Esophagus muscularis mucosa (tissue), 4 donors: Measurements from ENCODE around the gene COL27A1. TPM values are rescaled to one million over a fixed set of nuclear protein-coding genes. Genes with fewer than 3 reads are reported as not detected.

Experiments used
- DNase-seq: peaks from one replicate; pipeline ENCODE4 v3.0.0-alpha.2; 2017; ENCODE audit errors: extremely low spot score
- H3K27ac ChIP-seq, 4 donors: fragments of 200-600 bp; sonication (generic); replicated peaks in 1 of 4; 1 replicate in 3 of 4; 2 replicates in 1 of 4; pipeline ENCODE4 v1.5.1; 2016 to 2019; ENCODE audit warnings: mild to moderate bottlenecking in 1 of 4
- H3K27me3 ChIP-seq, 4 donors: fragments of 200-600 bp; sonication (generic); one replicate each; pipeline versions ENCODE4 v1.5.1 to v1.6.0; 2016 to 2019
- H3K36me3 ChIP-seq, 4 donors: fragments of 200-600 bp; sonication (generic); one replicate each; pipeline ENCODE4 v1.5.1; 2016 to 2019
- H3K4me1 ChIP-seq, 4 donors: fragments of 200-600 bp; sonication (generic); one replicate each; pipeline ENCODE4 v1.5.1; 2016 to 2019
- H3K4me3 ChIP-seq, 4 donors: fragments of 200-600 bp; sonication (generic); 1 replicate in 2 of 4; 2 replicates in 2 of 4; pipeline ENCODE4 v1.5.1; 2016 to 2019; ENCODE audit warnings: mild to moderate bottlenecking in 4 of 4, moderate library complexity in 1 of 4
- H3K9me3 ChIP-seq, 4 donors: fragments of 200-600 bp; sonication (generic); 1 replicate in 3 of 4; 2 replicates in 1 of 4; pipeline ENCODE4 v1.5.1; 2016 to 2019
- CTCF ChIP-seq, 3 experiments: fragments of 200-600 bp in 2 of 3; fragments of 450-650 bp in 1 of 3; sonication (generic) in 2 of 3; IDR thresholded peaks; one replicate each; pipeline ENCODE4 v1.5.1; 2017 to 2019; ENCODE audit warnings: antibody characterized with exemption in 3 of 3, mild to moderate bottlenecking in 2 of 3, moderate library complexity in 1 of 3
- EP300 ChIP-seq: sonication (generic); formaldehyde crosslinking; IDR thresholded peaks from one replicate; pipeline ENCODE4 v1.6.1; 2017; ENCODE audit warnings: antibody characterized with exemption
- POLR2A ChIP-seq: fragments of 450-650 bp; IDR thresholded peaks from one replicate; pipeline ENCODE4 v1.6.1; 2017; ENCODE audit warnings: antibody characterized with exemption, moderate library complexity, mild to moderate bottlenecking, low read depth
- POLR2AphosphoS5 ChIP-seq, 2 donors: sonication (generic); formaldehyde crosslinking; IDR thresholded peaks; one replicate each; pipeline ENCODE4 v1.6.1; 2017; ENCODE audit warnings: antibody characterized with exemption in 2 of 2
- WGBS: methylation state at CpG from one replicate; pipeline ENCODE4 v1.1.5; 2018; 5-methylcytosine and 5-hydroxymethylcytosine counted together
- intact Hi-C: fragments of 100-400 bp; cut with DNase I; formaldehyde crosslinking; loops from one replicate; pipeline ENCODE4 v1.15.1; 2023
- total RNA-seq, 4 donors: library from RNA; depleted of rRNA; stranded (reverse); fragments of >200 nt; gene quantifications; one replicate each; pipeline versions ENCODE4 v1.1.0 to v1.2.1, GENCODE V29; 2016

The COL27A1 gene
- total RNA-seq, 4 donors from 2014 or later: 1.8 to 3.3 (median 2.7) TPM

- intact Hi-C loops: no loop called here
- 73% methylated on average over 10 of the region's 14 CpGs for WGBS
- peak in 1 of 3 experiments; percentile 7 for TF ChIP-seq CTCF (IDR thresholded peaks at IDR 0.05)
- TF ChIP-seq POLR2A: no peak
- no peak for DNase-seq
- H3K4me1 ChIP-seq: peaks cover 9 to 17% (median 12%) of the 10 kb centered on the region in 4 donors
- H3K27me3 ChIP-seq: no peaks in the 10 kb centered on the region
- H3K9me3 ChIP-seq: no peaks in the 10 kb centered on the region
- peaks cover 0 to 7% (median 0%) of the 10 kb centered on the region in 4 donors for H3K36me3 ChIP-seq
- no peak overlapping the region for H3K4me3 ChIP-seq
- no peak overlapping the region for H3K27ac ChIP-seq
These were observed 83.8 kb downstream of the COL27A1 start for GRCh38 chr9:114238891-114239875.

GRCh38 chr9:114240216-114240615 is 84.9 kb downstream of the COL27A1 start:
- Histone ChIP-seq H3K4me3 (no peak overlapping the region), H3K36me3 (peaks cover 0 to 7% (median 0%) of the 10 kb centered on the region in 4 donors), H3K9me3 (no peaks in the 10 kb centered on the region), H3K27ac (no peak overlapping the region), H3K27me3 (no peaks in the 10 kb centered on the region), H3K4me1 (peaks cover 5 to 15% (median 11%) of the 10 kb centered on the region in 4 donors)
- no peak for DNase-seq
- intact Hi-C loops: no loop called here
- no CpG with 5 or more reads among the region's 8 CpGs for WGBS
- no peak for TF ChIP-seq POLR2A
- no peak for TF ChIP-seq EP300
- no peak for TF ChIP-seq POLR2AphosphoS5 (IDR thresholded peaks at IDR 0.05)
- TF ChIP-seq CTCF (IDR thresholded peaks at IDR 0.05): no peak

- Histone ChIP-seq H3K27me3 (no peaks in the 10 kb centered on the region), H3K9me3 (no peaks in the 10 kb centered on the region), H3K4me3 (no peak overlapping the region), H3K36me3 (peaks cover 0 to 7% (median 0%) of the 10 kb centered on the region in 4 donors), H3K27ac (no peak overlapping the region), H3K4me1 (peaks cover 5 to 15% (median 11%) of the 10 kb centered on the region in 4 donors)
- 88% methylated on average over 14 of the region's 21 CpGs for WGBS
- intact Hi-C loops: no loop called here
- TF ChIP-seq POLR2AphosphoS5 (IDR thresholded peaks at IDR 0.05): no peak
- TF ChIP-seq CTCF (IDR thresholded peaks at IDR 0.05): no peak
- no peak for TF ChIP-seq EP300
- TF ChIP-seq POLR2A: no peak
- DNase-seq: no peak
These were observed 85.6 kb downstream of the COL27A1 start for GRCh38 chr9:114240647-114241558.

GRCh38 chr9:114242837-114243236 is 87.5 kb downstream of the COL27A1 start:
- Histone ChIP-seq H3K27ac (no peak overlapping the region), H3K9me3 (no peaks in the 10 kb centered on the region), H3K27me3 (no peaks in the 10 kb centered on the region), H3K4me1 (peaks cover 5 to 14% (median 11%) of the 10 kb centered on the region in 4 donors), H3K4me3 (no peak overlapping the region), H3K36me3 (peaks cover 0 to 7% (median 0%) of the 10 kb centered on the region in 4 donors)
- intact Hi-C loops: no loop called here
- WGBS: 89% methylated on average over 8 of the region's 8 CpGs
- DNase-seq: no peak
- TF ChIP-seq POLR2AphosphoS5 (IDR thresholded peaks at IDR 0.05) (no peak), EP300 (no peak), CTCF (IDR thresholded peaks at IDR 0.05) (no peak), POLR2A (no peak)
